GM12878 (cell line): ENCODE measurements around the gene TNKS1BP1. TPM values are rescaled to one million over a fixed set of nuclear protein-coding genes. Genes with fewer than 3 reads are reported as not detected.

Experiments
- ATAC-seq: fragments of 200-7000 bp; cut with Tn5 transposase; 3 replicates; pipeline ENCODE4 v1.9.1; 2020; ENCODE audit warnings: mild to moderate bottlenecking, moderate library complexity
- BruUV-seq: library from RNA; stranded (reverse); fragments of 400-500 nt; replicated peaks from 2 replicates; lab custom pipeline; 2021; lab: Mats Ljungman, UMichigan
- CTCF ChIA-PET: fragments of 300-600 bp; sonication (Branson Sonifier 250); formaldehyde crosslinking; extraction: SDS; loops from one replicate; lab custom pipeline; 2021; ENCODE audit warnings: inconsistent platforms; lab: Yijun Ruan, JAX
- POLR2A ChIA-PET: fragments of 350-600 bp; formaldehyde crosslinking; extraction: SDS; loops from one replicate; lab custom pipeline; 2021; ENCODE audit warnings: inconsistent platforms; lab: Charles Lee
- RAD21 ChIA-PET: fragments of 300-600 bp; sonication (Branson Sonifier 250); formaldehyde crosslinking; loops from one replicate; lab custom pipeline; 2023; ENCODE audit warnings: antibody characterized with exemption; ENCODE audit not compliant: unreplicated experiment; lab: Charles Lee
- SMC1A ChIA-PET: fragments of 300-600 bp; sonication (Branson Sonifier 250); formaldehyde crosslinking; loops from one replicate; lab custom pipeline; 2023; ENCODE audit not compliant: unreplicated experiment, uncharacterized antibody; lab: Charles Lee
- DNase-seq: peaks from one replicate; pipeline ENCODE4 v3.0.0-alpha.2; 2011; ENCODE audit warnings: low read depth, low spot score
- FAIRE-seq: peaks from 3 replicates; lab custom pipeline; 2011; peaks lifted over from hg19 to GRCh38; lab: Jason Lieb, UNC
- H2AFZ ChIP-seq: 2 replicates; pipeline ENCODE4 v1.6.0; 2011; ENCODE audit warnings: low read depth, low read length, control low read depth; ENCODE audit not compliant: control insufficient read depth
- H3K27ac ChIP-seq: 2 replicates; pipeline ENCODE4 v1.5.1; 2011; ENCODE audit warnings: control low read depth; ENCODE audit not compliant: control insufficient read depth, insufficient read depth
- H3K27me3 ChIP-seq, 2 experiments: replicated peaks in 1 of 2; 2 replicates each; pipeline versions ENCODE4 v1.6.0 to v1.6.1; 2011; ENCODE audit warnings: low read length in 1 of 2; ENCODE audit not compliant: control insufficient read depth in 2 of 2, insufficient read depth in 2 of 2
- H3K36me3 ChIP-seq, 2 experiments: 2 replicates each; pipeline ENCODE4 v1.5.1; 2011; ENCODE audit warnings: low read length in 1 of 2; ENCODE audit not compliant: control insufficient read depth in 2 of 2, insufficient read depth in 2 of 2
- H3K4me1 ChIP-seq: 2 replicates; pipeline ENCODE4 v1.6.1; 2011; ENCODE audit warnings: mild to moderate bottlenecking, low read length, moderate library complexity, mixed read lengths; ENCODE audit not compliant: control insufficient read depth, insufficient read depth
- H3K4me2 ChIP-seq: 2 replicates; pipeline ENCODE4 v1.6.0; 2011; ENCODE audit warnings: control low read depth; ENCODE audit not compliant: control insufficient read depth, insufficient read depth
- H3K4me3 ChIP-seq: fragments of 200-600 bp; sonication (generic); 2 replicates; pipeline ENCODE4 v1.5.1; 2016
- H3K79me2 ChIP-seq: 2 replicates; pipeline ENCODE4 v1.6.0; 2011; ENCODE audit warnings: low read length; ENCODE audit not compliant: control insufficient read depth, insufficient read depth
- H3K9ac ChIP-seq: 2 replicates; pipeline ENCODE4 v1.8.0; 2011; ENCODE audit warnings: low read length, control low read depth, mixed read lengths; ENCODE audit not compliant: control insufficient read depth, insufficient read depth
- H3K9me3 ChIP-seq: replicated peaks from 3 replicates; pipeline ENCODE4 v1.5.1; 2011; ENCODE audit warnings: mild to moderate bottlenecking, low read length; ENCODE audit not compliant: control insufficient read depth, insufficient read depth
- H4K20me1 ChIP-seq: 2 replicates; pipeline ENCODE4 v1.6.0; 2011; ENCODE audit not compliant: control insufficient read depth, insufficient read depth
- CBX5 ChIP-seq: sonication (generic); IDR thresholded peaks from 2 replicates; pipeline ENCODE4 v1.6.1; 2016; ENCODE audit warnings: low read depth, moderate library complexity, mild to moderate bottlenecking, inconsistent platforms
- FOXK2 ChIP-seq: fragments of 450-650 bp; IDR thresholded peaks from 2 replicates; pipeline ENCODE4 v1.6.1; 2017; ENCODE audit warnings: mild to moderate bottlenecking, moderate library complexity
- MTA2 ChIP-seq: fragments of 450-650 bp; IDR thresholded peaks from 2 replicates; pipeline ENCODE4 v1.6.1; 2016; ENCODE audit warnings: low read depth, mild to moderate bottlenecking, moderate library complexity
- NFXL1 ChIP-seq: fragments of 450-650 bp; IDR thresholded peaks from 2 replicates; pipeline ENCODE4 v1.6.1; 2017; ENCODE audit warnings: antibody characterized with exemption, mild to moderate bottlenecking, borderline replicate concordance
- TCF3 ChIP-seq: IDR thresholded peaks from 2 replicates; pipeline ENCODE4 v1.6.1; 2012; ENCODE audit warnings: low read depth, mild to moderate bottlenecking, low read length, borderline replicate concordance; ENCODE audit not compliant: insufficient read depth
- YBX1 ChIP-seq: fragments of 450-650 bp; IDR thresholded peaks from 2 replicates; pipeline ENCODE4 v1.6.1; 2016; ENCODE audit warnings: antibody characterized with exemption
- ZNF384 ChIP-seq: IDR thresholded peaks from 2 replicates; pipeline ENCODE4 v1.6.1; 2012; ENCODE audit warnings: low read depth, mild to moderate bottlenecking, low read length, improper control_type of control experiment, borderline replicate concordance
- WGBS: methylation state at CpG from one replicate; pipeline ENCODE4 v1.1.6; 2016; ENCODE audit warnings: low lambda C conversion rate; ENCODE audit not compliant: insufficient replicate concordance, insufficient coverage; ENCODE audit errors: missing lambda C conversion rate; 5-methylcytosine and 5-hydroxymethylcytosine counted together
- in situ Hi-C: fragments of 300-500 bp; cut with MboI; formaldehyde crosslinking; loops from 9 replicates; pipeline ENCODE4 v1.14.3; 2018; ENCODE audit warnings: mixed read lengths
- intact Hi-C: fragments of 100-400 bp; cut with micrococcal nuclease; formaldehyde crosslinking; loops from one replicate; pipeline ENCODE4 v1.14.2; 2022; ENCODE audit not compliant: unreplicated experiment
- polyA plus RNA-seq, 11 experiments: library from polyadenylated mRNA; depleted of rRNA in 4 of 11; unstranded in 6 of 11; stranded (reverse) in 5 of 11; fragments of >200 nt; fragmentation: Nextera tagmentation in 4 of 11; fragmentation: Illumina TruSeq in 1 of 11; extraction: Ambion mirVana in 4 of 11; extraction: Trizol in 1 of 11; gene quantifications; 1 replicate in 1 of 11; 2 replicates in 10 of 11; pipeline versions ENCODE4 v1.2.1 to v1.2.3, GENCODE V29; 2011 to 2016; ENCODE audit warnings: inconsistent platforms in 2 of 11, missing spikeins in 2 of 11, low read depth in 1 of 11
- total RNA-seq, 4 experiments: library from RNA; depleted of rRNA in 3 of 4; stranded (reverse); fragments of >200 nt in 3 of 4; fragmentation: Illumina TruSeq in 1 of 4; extraction: Trizol in 1 of 4; gene quantifications; 2 replicates each; pipeline versions ENCODE4 v1.2.1 to v1.2.3, GENCODE V29; 2013 to 2021
- TF ChIP-seq, protein P1 (sequence below): IDR thresholded peaks from 2 replicates; pipeline ENCODE4 v1.6.1; 2012; ENCODE audit warnings: mild to moderate bottlenecking, low read depth, low read length
- TF ChIP-seq, protein P2 (sequence below): fragments of 150-350 bp; IDR thresholded peaks from 2 replicates; pipeline ENCODE4 v1.6.1; 2016; ENCODE audit warnings: low read depth, low read length

TNKS1BP1 gene
- total and polyA plus RNA-seq, 10 of the 15 experiments (the other 5 are each of a cell fraction or from before 2014, with no cell fraction given) = 0.26 to 15.8 (median 4.3) TPM

DNA sequence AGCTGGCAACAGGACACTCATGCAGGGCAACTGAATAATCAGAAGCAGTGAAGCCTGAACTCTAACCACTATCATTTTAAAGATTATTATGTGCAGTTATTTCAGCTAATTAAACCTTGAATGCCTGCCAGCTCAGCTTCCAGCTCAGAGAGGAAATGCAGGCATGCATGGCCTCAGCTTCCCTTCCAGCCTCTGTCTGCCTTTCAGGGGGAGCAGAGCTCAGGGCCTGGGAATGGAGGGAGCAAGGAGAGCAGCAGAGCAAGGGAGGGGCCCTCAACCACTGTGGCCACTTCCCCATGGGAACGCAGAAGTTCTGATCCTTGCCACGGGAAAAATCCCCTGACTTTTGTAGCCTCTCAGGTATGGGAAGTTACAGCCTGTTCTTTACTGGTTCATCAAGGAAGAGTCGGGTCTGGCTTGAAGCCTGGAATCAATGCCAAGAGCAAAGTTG, 55.2 kb downstream of the TNKS1BP1 start:
- intact Hi-C loops (loop anchor here (10.0 kb wide), 2 partner anchors 75 to 645 kb away; no protein-coding TSS in a partner anchor), in situ Hi-C loops (loop anchor here (25.0 kb wide), 1 partner anchor 1332 kb away; the partner anchor contains the start of gene OR5I1)
- H3K4me1 ChIP-seq = no peaks in the 10 kb centered on the region
- FAIRE-seq (no peak), DNase-seq (no peak), ATAC-seq (no peak)
- H3K27me3 ChIP-seq = no peaks in the 10 kb centered on the region; a peak in 1 of 4 replicates
- no peaks in the 10 kb centered on the region for H4K20me1 ChIP-seq
- BruUV-seq = no TSS peak
- SMC1A ChIA-PET = interaction anchor here (0.9 to 1.2 kb wide), 2 partner anchors 17 to 428 kb away, joined by 3 read pairs; no protein-coding TSS in a partner anchor
- RAD21 ChIA-PET = interaction anchor here (1.0 kb wide), 1 partner anchor 20 kb away, joined by 3 read pairs; no protein-coding TSS in a partner anchor
- no peaks in the 10 kb centered on the region for H3K79me2 ChIP-seq
- H3K9me3 ChIP-seq = no peaks in the 10 kb centered on the region; the same call in 2 of the 3 replicates
- H3K27ac ChIP-seq = no peak overlapping the region
- no peak for TF ChIP-seq YBX1
- no peak for TF ChIP-seq TCF3
- no peak overlapping the region for H3K4me2 ChIP-seq
- 0% methylated on average over 3 of the region's 3 CpGs for WGBS
- POLR2A ChIA-PET = no interaction called here
- no peaks in the 10 kb centered on the region for H3K36me3 ChIP-seq
- no peak overlapping the region for H3K4me3 ChIP-seq
- no peak overlapping the region for H2AFZ ChIP-seq
- no peak overlapping the region for H3K9ac ChIP-seq
- CTCF ChIA-PET = interaction anchor here (1.2 to 1.9 kb wide), 2 partner anchors 8 to 20 kb away, joined by 3 to 5 read pairs; no protein-coding TSS in a partner anchor

DNA sequence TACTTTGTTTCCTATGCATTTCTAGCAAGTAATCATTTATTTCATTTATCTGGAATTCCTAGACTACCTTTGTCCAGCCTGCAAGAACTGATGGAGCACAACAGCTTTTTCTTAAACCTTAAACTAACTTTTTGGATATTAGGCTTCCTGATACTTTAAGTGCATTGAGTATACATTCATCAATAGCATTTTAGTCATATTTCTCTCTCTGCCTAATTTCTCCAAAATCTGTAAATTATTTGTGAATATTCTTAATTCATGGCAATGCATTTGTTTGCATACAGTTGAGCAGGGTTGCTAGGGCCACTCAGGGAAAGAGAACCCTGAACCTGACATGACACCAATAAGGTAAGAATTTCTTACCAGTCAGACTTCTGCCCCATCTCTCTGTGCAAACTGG, 58.6 kb downstream of the TNKS1BP1 start:
- Histone ChIP-seq H3K4me3 (no peak overlapping the region), H3K4me2 (no peak overlapping the region), H3K79me2 (no peaks in the 10 kb centered on the region), H4K20me1 (no peaks in the 10 kb centered on the region), H3K27ac (no peak overlapping the region), H3K27me3 (no peaks in the 10 kb centered on the region; a peak in 1 of 4 replicates), H3K9ac (no peak overlapping the region), H3K36me3 (no peaks in the 10 kb centered on the region), H3K4me1 (no peaks in the 10 kb centered on the region), H3K9me3 (no peaks in the 10 kb centered on the region), H2AFZ (no peak overlapping the region)
- ChIA-PET RAD21 (no interaction called here), SMC1A (interaction anchor here (1.2 to 4.0 kb wide), 2 partner anchors 13 to 17 kb away, joined by 3 to 17 read pairs; no protein-coding TSS in a partner anchor), CTCF (no interaction called here), POLR2A (no interaction called here)
- ATAC-seq = no peak
- DNase-seq = no peak
- no TSS peak for BruUV-seq
- no peak for FAIRE-seq
- in situ Hi-C loops (loop anchor here (25.0 kb wide), 1 partner anchor 1329 kb away; the partner anchor contains the start of gene OR5I1), intact Hi-C loops (loop anchor here (10.0 kb wide), 2 partner anchors 71 to 641 kb away; no protein-coding TSS in a partner anchor)
- TF ChIP-seq NFXL1 = no peak
- TF ChIP-seq, protein P1, sequence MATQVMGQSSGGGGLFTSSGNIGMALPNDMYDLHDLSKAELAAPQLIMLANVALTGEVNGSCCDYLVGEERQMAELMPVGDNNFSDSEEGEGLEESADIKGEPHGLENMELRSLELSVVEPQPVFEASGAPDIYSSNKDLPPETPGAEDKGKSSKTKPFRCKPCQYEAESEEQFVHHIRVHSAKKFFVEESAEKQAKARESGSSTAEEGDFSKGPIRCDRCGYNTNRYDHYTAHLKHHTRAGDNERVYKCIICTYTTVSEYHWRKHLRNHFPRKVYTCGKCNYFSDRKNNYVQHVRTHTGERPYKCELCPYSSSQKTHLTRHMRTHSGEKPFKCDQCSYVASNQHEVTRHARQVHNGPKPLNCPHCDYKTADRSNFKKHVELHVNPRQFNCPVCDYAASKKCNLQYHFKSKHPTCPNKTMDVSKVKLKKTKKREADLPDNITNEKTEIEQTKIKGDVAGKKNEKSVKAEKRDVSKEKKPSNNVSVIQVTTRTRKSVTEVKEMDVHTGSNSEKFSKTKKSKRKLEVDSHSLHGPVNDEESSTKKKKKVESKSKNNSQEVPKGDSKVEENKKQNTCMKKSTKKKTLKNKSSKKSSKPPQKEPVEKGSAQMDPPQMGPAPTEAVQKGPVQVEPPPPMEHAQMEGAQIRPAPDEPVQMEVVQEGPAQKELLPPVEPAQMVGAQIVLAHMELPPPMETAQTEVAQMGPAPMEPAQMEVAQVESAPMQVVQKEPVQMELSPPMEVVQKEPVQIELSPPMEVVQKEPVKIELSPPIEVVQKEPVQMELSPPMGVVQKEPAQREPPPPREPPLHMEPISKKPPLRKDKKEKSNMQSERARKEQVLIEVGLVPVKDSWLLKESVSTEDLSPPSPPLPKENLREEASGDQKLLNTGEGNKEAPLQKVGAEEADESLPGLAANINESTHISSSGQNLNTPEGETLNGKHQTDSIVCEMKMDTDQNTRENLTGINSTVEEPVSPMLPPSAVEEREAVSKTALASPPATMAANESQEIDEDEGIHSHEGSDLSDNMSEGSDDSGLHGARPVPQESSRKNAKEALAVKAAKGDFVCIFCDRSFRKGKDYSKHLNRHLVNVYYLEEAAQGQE = no peak
- no peak for TF ChIP-seq FOXK2
- no peak for TF ChIP-seq ZNF384
- no peak for TF ChIP-seq MTA2
- TF ChIP-seq, protein P2, sequence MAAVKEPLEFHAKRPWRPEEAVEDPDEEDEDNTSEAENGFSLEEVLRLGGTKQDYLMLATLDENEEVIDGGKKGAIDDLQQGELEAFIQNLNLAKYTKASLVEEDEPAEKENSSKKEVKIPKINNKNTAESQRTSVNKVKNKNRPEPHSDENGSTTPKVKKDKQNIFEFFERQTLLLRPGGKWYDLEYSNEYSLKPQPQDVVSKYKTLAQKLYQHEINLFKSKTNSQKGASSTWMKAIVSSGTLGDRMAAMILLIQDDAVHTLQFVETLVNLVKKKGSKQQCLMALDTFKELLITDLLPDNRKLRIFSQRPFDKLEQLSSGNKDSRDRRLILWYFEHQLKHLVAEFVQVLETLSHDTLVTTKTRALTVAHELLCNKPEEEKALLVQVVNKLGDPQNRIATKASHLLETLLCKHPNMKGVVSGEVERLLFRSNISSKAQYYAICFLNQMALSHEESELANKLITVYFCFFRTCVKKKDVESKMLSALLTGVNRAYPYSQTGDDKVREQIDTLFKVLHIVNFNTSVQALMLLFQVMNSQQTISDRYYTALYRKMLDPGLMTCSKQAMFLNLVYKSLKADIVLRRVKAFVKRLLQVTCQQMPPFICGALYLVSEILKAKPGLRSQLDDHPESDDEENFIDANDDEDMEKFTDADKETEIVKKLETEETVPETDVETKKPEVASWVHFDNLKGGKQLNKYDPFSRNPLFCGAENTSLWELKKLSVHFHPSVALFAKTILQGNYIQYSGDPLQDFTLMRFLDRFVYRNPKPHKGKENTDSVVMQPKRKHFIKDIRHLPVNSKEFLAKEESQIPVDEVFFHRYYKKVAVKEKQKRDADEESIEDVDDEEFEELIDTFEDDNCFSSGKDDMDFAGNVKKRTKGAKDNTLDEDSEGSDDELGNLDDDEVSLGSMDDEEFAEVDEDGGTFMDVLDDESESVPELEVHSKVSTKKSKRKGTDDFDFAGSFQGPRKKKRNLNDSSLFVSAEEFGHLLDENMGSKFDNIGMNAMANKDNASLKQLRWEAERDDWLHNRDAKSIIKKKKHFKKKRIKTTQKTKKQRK = no peak
- no peak for TF ChIP-seq CBX5
